GM12865 (cell line): Measurements from ENCODE around the gene RGMB.

Source experiments
- DNase-seq: peaks from one replicate; pipeline ENCODE4 v3.0.0; 2010; ENCODE audit warnings: low read depth
- H3K4me3 ChIP-seq: 2 replicates; pipeline ENCODE4 v1.5.1; 2011; ENCODE audit warnings: mild to moderate bottlenecking, low read depth, low read length, control low read depth
- CTCF ChIP-seq: IDR thresholded peaks from 2 replicates; pipeline ENCODE4 v1.5.1; 2011; ENCODE audit warnings: low read length, control low read depth, low read depth, inconsistent platforms; ENCODE audit not compliant: insufficient read depth; ENCODE audit errors: missing control alignments

Gene RGMB

DNA sequence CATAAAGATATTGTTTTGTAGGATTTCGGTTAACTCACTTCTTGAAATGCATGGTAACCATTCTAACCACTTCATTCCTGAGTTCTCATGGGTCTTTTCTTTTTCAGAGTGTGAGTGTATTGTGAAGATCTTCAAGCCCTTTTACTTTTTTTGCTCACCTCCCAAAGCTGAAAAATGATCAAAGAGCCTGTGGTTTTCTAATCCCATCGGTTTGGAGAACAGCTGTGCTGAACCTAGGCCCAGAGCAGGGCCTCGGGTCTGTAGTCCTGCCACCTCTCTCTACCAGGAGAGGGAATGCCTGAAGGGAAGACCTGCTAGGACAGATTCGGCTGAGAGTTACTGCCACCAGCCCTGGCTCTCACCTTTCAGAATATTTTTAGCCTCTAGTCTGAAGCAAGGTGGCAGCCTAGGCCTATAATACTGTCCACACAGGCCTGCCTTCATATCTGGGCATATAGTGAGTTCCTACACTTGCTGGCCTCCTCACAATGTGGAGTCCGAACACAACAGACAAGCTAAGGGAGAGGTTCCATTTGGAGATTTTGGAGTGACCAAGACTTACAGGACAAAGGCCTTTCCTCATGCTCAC, 13.8 kb downstream of the RGMB start:
- TF ChIP-seq CTCF: no peak
- DNase-seq: no peak
- no peak overlapping the region for H3K4me3 ChIP-seq

- DNase-seq: no peak
- no peak for TF ChIP-seq CTCF
Observed at GRCh38 chr5:98789029-98789428, 15.6 kb downstream of the RGMB start.

GRCh38 chr5:98791001-98791519, 17.6 kb downstream of the RGMB start:
- no peak for DNase-seq
- no peak overlapping the region for H3K4me3 ChIP-seq
- TF ChIP-seq CTCF: no peak

More at GRCh38 chr5:98789029-98789428, 15.6 kb downstream of the RGMB start:
- no peak overlapping the region for H3K4me3 ChIP-seq

- no peak for TF ChIP-seq CTCF
- H3K4me3 ChIP-seq: no peak overlapping the region
- DNase-seq: no peak
Observed at GRCh38 chr5:98791898-98792580, 18.6 kb downstream of the RGMB start.

DNA sequence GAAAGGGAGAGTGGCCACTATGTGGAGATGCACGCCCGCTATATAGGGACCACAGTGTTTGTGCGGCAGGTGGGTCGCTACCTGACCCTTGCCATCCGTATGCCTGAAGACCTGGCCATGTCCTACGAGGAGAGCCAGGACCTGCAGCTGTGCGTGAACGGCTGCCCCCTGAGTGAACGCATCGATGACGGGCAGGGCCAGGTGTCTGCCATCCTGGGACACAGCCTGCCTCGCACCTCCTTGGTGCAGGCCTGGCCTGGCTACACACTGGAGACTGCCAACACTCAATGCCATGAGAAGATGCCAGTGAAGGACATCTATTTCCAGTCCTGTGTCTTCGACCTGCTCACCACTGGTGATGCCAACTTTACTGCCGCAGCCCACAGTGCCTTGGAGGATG, 19.8 kb downstream of the RGMB start:
- H3K4me3 ChIP-seq: no peak overlapping the region
- no peak for TF ChIP-seq CTCF
- DNase-seq: no peak

GRCh38 chr5:98794001-98794400, 20.5 kb downstream of the RGMB start:
- no peak overlapping the region for H3K4me3 ChIP-seq
- DNase-seq: no peak
- TF ChIP-seq CTCF: no peak
